ENCODE data around the gene DDRGK1. TPM values are rescaled to one million over a fixed set of nuclear protein-coding genes. Genes with fewer than 3 reads are reported as not detected.

The DDRGK1 gene
- polyA plus RNA-seq (ENCODE audit: insufficient read length in 3 of 3) = 10 to 100 TPM; 44.0 to 60.2 (median 57.1) TPM
- long read RNA-seq, donor 1, transcript DDRGK1-201 (9 exons, 1,306 nt) = major isoform, 9 of 76 reads
- long read RNA-seq, donor 1, partial matches to known transcripts = 36 of 76 reads
- long read RNA-seq, donor 1, other reads (novel, unspliced or antisense) = 28 of 76 reads
- long read RNA-seq, donor 2, transcript DDRGK1-201 (9 exons, 1,306 nt) = major isoform, 10 of 12 reads
- long read RNA-seq, donor 2, partial matches to known transcripts = 0 of 12 reads
- long read RNA-seq, donor 2, other reads (novel, unspliced or antisense) = 0 of 12 reads
- long read RNA-seq, donor 3, transcript DDRGK1-201 (9 exons, 1,306 nt) = major isoform, 31 of 32 reads
- long read RNA-seq, donor 3, partial matches to known transcripts = 0 of 32 reads
- long read RNA-seq, donor 3, other reads (novel, unspliced or antisense) = 0 of 32 reads
- long read RNA-seq, donor 4, transcript DDRGK1-201 (9 exons, 1,306 nt) = major isoform, 19 of 21 reads
- long read RNA-seq, donor 4, partial matches to known transcripts = 0 of 21 reads
- long read RNA-seq, donor 4, other reads (novel, unspliced or antisense) = 0 of 21 reads
- long read RNA-seq, donor 5, transcript DDRGK1-201 (9 exons, 1,306 nt) = major isoform, 42 of 254 reads
- long read RNA-seq, donor 5, transcript DDRGK1-204 (2 exons, 865 nt) = minor isoform, 15 of 254 reads
- long read RNA-seq, donor 5, partial matches to known transcripts = 97 of 254 reads
- long read RNA-seq, donor 5, other reads (novel, unspliced or antisense) = 100 of 254 reads
- long read RNA-seq, donor 6, transcript DDRGK1-201 (9 exons, 1,306 nt) = major isoform, 14 of 22 reads
- long read RNA-seq, donor 6, partial matches to known transcripts = 6 of 22 reads
- long read RNA-seq, donor 6, other reads (novel, unspliced or antisense) = 0 of 22 reads
- long read RNA-seq, donor 7, transcript DDRGK1-201 (9 exons, 1,306 nt) = major isoform, 15 of 18 reads
- long read RNA-seq, donor 7, partial matches to known transcripts = 0 of 18 reads
- long read RNA-seq, donor 7, other reads (novel, unspliced or antisense) = 0 of 18 reads
- long read RNA-seq, donor 8, transcript DDRGK1-201 (9 exons, 1,306 nt) = major isoform, 35 of 43 reads
- long read RNA-seq, donor 8, partial matches to known transcripts = 6 of 43 reads
- long read RNA-seq, donor 8, other reads (novel, unspliced or antisense) = 0 of 43 reads
- long read RNA-seq, donor 9, transcript DDRGK1-201 (9 exons, 1,306 nt) = major isoform, 25 of 27 reads
- long read RNA-seq, donor 9, partial matches to known transcripts = 0 of 27 reads
- long read RNA-seq, donor 9, other reads (novel, unspliced or antisense) = 0 of 27 reads
- long read RNA-seq, donor 10, transcript DDRGK1-201 (9 exons, 1,306 nt) = major isoform, 22 of 23 reads
- long read RNA-seq, donor 10, partial matches to known transcripts = 0 of 23 reads
- long read RNA-seq, donor 10, other reads (novel, unspliced or antisense) = 0 of 23 reads
- long read RNA-seq, donor 11, transcript DDRGK1-201 (9 exons, 1,306 nt) = major isoform, 16 of 23 reads
- long read RNA-seq, donor 11, partial matches to known transcripts = 0 of 23 reads
- long read RNA-seq, donor 11, other reads (novel, unspliced or antisense) = 5 of 23 reads
- long read RNA-seq, donor 12, transcript DDRGK1-201 (9 exons, 1,306 nt) = major isoform, 9 of 9 reads
- long read RNA-seq, donor 12, partial matches to known transcripts = 0 of 9 reads
- long read RNA-seq, donor 12, other reads (novel, unspliced or antisense) = 0 of 9 reads
- long read RNA-seq, donor 13, transcript DDRGK1-204 (2 exons, 865 nt) = minor isoform, 5 of 236 reads
- long read RNA-seq, donor 13, transcript DDRGK1-201 (9 exons, 1,306 nt) = major isoform, 18 of 236 reads
- long read RNA-seq, donor 13, partial matches to known transcripts = 135 of 236 reads
- long read RNA-seq, donor 13, other reads (novel, unspliced or antisense) = 77 of 236 reads
- long read RNA-seq, donor 14, transcript DDRGK1-201 (9 exons, 1,306 nt) = major isoform, 24 of 24 reads
- long read RNA-seq, donor 14, partial matches to known transcripts = 0 of 24 reads
- long read RNA-seq, donor 14, other reads (novel, unspliced or antisense) = 0 of 24 reads
- long read RNA-seq, donor 15, transcript DDRGK1-201 (9 exons, 1,306 nt) = major isoform, 12 of 12 reads
- long read RNA-seq, donor 15, partial matches to known transcripts = 0 of 12 reads
- long read RNA-seq, donor 15, other reads (novel, unspliced or antisense) = 0 of 12 reads
- long read RNA-seq, donor 16, transcript DDRGK1-201 (9 exons, 1,306 nt) = major isoform, 55 of 360 reads
- long read RNA-seq, donor 16, partial matches to known transcripts = 170 of 360 reads
- long read RNA-seq, donor 16, other reads (novel, unspliced or antisense) = 130 of 360 reads

GRCh38 chr20:3204124-3204794 lies at the start of gene DDRGK1:
TSS of gene DDRGK1 (minus strand) at chr20:3204682. CDS start at chr20:3204627, 55 bp downstream.
- DNase-seq (ENCODE audit: extremely low read depth in 1 of 11, low read depth in 9 of 11, low spot score in 4 of 11) = peak; percentile 44 to 86 (median 78)

- DNase-seq (ENCODE audit: extremely low read depth in 1 of 11, low read depth in 9 of 11, low spot score in 4 of 11) = no peak
These were observed 47.3 kb upstream of the DDRGK1 start for GRCh38 chr20:3251806-3252205.

DNA sequence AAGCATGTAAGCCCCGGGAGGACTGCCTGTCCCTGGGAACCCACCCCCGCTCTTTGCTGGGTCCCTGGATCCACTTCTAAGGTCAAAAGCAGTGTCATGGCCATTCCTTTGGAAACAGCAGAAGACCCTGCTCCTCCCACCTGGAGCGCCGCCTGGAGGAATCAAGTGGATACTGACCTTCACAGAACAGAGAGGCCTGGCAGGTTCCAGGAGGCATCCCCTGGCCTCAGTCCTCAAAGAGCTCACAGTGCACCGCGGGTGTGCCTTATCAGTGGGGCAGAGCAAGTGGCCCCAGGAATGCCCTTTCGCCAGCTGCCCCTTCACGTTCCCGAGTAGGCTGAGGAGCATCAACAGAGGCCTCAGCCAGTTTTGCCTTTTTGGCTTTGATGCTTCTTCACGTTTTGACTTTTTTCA lies 45.6 kb upstream of the DDRGK1 start:
- no peak for DNase-seq (ENCODE audit: extremely low read depth in 1 of 11, low read depth in 9 of 11, low spot score in 4 of 11)

DNA sequence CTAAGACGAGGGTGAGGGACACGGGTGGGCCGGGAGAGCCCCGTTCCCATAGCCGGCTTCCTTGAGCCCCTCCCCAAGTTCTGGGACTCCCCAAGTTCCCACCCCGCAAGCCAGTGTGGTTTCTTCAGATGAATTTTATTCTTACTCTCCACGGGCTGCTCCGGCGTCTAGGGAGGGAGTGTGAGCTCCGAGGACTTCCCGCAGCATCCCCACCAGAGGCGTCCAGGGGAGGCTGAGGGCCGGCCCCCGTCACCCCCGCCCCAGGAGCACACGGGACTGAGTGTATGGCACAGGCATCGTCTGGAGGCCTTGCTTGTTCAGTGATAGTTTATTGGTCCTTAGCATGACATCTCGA lies 44.5 kb upstream of the DDRGK1 start:
- no peak for DNase-seq (ENCODE audit: extremely low read depth in 1 of 11, low read depth in 9 of 11, low spot score in 4 of 11)

- no peak for DNase-seq (ENCODE audit: extremely low read depth in 1 of 11, low read depth in 9 of 11, low spot score in 4 of 11)
These were observed 43.9 kb upstream of the DDRGK1 start for GRCh38 chr20:3248167-3248992.

DNA sequence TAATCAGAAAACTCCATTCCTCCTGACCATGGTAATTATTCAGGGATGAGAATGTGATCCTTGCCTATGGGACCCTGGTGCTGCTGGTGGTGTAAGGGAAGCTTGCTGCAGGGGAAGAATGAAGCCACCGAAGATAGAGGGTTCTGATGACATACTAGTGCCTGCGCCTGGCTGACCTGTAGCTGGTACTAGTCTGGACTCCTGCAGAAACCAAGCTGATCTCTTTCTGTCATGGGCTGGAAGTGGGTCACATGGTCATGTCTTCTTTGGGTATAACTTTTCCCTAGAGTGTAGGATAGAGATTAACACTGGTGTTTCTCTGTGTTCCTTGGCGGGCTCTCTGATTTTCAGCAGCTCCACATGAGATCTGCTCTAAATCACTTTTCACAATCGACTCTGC lies 43.2 kb upstream of the DDRGK1 start:
- DNase-seq (ENCODE audit: extremely low read depth in 1 of 11, low read depth in 9 of 11, low spot score in 4 of 11) = no peak

DNA sequence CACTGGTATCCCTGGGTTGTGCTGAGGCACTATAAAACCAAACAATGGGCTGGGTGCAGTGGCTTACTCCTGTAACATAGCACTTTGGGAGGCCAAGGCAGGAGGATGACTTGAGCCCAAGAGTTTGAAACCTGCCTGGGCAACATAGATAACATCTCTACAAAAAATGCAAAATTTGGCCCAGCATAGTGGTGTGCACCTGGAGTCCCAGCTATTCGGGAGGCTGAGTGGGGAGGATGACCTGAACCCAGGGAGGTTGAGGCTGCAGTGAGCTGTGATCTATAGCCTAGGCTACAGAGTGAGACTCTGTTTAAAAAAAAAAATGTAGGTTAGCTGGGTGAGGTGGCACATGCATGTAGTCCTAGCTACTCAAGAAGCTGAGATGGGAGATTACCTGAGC lies 42.2 kb upstream of the DDRGK1 start:
- DNase-seq (ENCODE audit: extremely low read depth in 1 of 11, low read depth in 9 of 11, low spot score in 4 of 11) = no peak

DNA sequence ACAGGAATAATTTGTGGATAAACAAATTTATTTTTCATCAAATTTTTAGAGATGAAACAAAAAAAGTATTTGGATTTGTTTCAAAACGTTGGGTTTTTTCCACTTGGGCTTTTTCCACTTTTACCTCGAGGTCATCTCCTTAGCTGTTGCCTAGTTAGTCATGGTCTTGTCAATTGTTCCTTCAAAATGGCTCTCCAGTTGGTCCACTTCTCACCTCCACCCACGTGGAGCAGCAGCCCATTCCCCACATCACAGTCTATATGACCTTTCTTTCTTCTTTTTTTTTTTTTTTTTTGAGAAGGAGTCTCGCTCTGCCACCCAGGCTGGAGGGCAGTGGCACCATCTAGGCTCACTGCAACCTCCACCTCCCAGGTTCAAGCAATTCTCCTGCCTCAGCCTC lies 41.2 kb upstream of the DDRGK1 start:
- no peak for DNase-seq (ENCODE audit: extremely low read depth in 1 of 11, low read depth in 9 of 11, low spot score in 4 of 11)

DNA sequence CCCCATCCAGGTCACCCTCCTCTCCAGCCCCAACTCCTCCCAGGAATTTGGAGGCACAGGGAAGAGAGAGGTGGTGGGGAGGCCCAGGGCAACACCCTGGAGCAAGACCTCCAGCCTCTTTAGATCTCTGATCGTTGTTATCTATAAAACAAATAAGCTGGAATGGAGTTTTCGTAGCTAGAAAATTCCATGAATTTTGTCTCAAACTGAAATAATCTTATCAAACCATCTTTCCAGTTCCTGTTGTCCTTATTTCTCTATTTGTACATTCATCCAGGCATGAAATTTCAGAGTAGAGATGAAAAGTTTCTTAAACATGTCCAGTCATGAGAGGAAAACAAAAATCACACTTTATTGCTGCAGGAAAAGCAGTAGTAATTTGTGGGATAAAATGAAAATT lies 40.7 kb upstream of the DDRGK1 start:
- DNase-seq (ENCODE audit: extremely low read depth in 1 of 11, low read depth in 9 of 11, low spot score in 4 of 11) = no peak

DNA sequence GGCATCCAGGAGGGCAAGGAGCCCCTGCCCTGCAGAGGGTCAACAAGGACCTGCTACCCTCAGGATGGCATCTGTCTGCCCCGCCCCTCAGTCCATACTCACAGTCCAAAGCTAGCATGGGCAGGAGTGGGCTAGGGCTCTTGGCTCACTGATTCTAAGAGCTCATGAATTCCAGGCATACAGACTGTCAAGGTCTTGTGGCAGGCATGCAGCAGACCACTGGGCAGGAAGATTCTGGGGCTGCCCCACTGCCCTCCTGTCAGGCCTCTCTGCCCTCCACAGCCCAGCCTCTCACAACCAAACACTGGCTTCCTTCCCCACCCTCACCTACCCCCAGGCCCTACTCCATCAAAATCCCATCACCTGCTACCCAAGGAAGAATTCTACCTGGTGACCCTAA lies 40.1 kb upstream of the DDRGK1 start:
- no peak for DNase-seq (ENCODE audit: extremely low read depth in 1 of 11, low read depth in 9 of 11, low spot score in 4 of 11)

GRCh38 chr20:3243718-3244358 lies 39.4 kb upstream of the DDRGK1 start:
- no peak for DNase-seq (ENCODE audit: extremely low read depth in 1 of 11, low read depth in 9 of 11, low spot score in 4 of 11)

DNA sequence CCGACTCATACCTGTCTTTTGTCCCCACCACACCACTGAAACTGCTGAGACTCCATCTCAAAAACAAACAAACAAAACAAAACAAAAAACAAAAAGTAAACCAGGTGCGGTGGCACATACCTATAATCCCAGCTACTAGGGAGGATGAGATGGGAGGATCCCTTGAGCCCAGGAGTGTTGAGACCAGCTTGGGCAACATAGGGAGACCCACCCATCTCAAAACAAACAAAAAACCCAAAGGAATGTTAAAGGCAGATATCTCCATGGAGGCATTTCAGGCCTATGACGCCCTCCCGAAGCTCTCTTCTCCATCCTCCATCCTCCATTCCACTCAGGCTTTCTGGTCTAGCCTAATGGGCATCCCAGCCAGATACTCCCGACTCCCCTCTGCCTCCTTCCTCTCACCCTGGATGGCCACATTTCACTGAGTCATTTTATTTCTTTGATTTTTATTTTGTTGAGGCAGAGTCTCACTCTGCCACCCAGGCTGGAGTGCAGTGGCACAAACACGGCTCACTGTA lies 37.8 kb upstream of the DDRGK1 start:
- DNase-seq (ENCODE audit: extremely low read depth in 1 of 11, low read depth in 9 of 11, low spot score in 4 of 11) = no peak

DNA sequence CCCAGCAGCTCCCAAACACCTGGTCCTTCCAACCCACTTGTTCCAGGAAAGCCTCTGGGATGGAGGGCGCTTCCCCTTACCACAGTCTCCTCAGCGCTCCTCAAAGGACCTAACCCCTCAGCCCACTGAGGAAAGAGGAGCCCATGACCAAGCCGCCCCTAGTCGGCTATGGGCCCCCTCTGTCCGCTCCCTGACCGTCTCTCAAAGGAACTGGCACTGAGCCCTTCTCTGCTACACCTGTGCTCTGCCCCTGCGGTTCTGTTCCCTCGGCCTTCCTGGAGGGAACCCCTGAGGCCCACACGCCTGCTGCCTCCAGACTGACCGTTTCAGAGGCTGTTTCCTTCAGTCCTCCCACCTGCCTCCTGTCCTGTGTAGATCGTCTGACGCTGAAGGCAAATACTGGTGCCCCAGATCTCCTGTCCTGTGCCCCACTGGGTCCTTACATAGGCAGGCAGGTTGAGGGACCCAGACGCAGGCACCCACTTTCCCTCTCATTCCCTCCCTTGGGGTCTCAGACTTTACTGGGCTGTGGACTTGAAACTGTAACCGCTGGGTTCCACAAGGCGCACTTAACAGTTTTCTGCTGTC lies 36.4 kb upstream of the DDRGK1 start:
- DNase-seq (ENCODE audit: extremely low read depth in 1 of 11, low read depth in 9 of 11, low spot score in 4 of 11) = no peak

GRCh38 chr20:3239867-3240775 lies 35.6 kb upstream of the DDRGK1 start:
- DNase-seq (ENCODE audit: extremely low read depth in 1 of 11, low read depth in 9 of 11, low spot score in 4 of 11) = no peak
